ENCODE results near the gene MACROD2.

The MACROD2 gene

DNA sequence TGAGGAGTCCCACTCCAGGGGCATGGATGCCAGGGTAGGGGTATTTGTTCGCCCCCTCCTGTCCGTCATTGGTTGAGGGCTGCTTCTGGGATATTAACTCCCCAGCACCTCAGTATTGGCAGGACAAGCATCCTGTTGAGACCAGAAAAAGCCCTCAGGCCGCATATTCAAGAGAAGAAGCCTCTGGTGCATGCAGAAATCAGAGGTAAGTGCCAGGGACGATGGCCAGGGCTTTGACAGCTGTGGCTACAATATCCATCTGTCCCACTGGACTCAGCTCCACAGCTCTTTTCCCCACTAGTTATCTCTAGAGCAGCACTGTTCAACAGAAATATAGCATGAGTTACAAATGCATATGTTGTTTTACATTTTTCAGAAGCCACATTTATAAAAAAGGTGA is 1926.6 kb downstream of the MACROD2 start:
- TF ChIP-seq, protein P1, sequence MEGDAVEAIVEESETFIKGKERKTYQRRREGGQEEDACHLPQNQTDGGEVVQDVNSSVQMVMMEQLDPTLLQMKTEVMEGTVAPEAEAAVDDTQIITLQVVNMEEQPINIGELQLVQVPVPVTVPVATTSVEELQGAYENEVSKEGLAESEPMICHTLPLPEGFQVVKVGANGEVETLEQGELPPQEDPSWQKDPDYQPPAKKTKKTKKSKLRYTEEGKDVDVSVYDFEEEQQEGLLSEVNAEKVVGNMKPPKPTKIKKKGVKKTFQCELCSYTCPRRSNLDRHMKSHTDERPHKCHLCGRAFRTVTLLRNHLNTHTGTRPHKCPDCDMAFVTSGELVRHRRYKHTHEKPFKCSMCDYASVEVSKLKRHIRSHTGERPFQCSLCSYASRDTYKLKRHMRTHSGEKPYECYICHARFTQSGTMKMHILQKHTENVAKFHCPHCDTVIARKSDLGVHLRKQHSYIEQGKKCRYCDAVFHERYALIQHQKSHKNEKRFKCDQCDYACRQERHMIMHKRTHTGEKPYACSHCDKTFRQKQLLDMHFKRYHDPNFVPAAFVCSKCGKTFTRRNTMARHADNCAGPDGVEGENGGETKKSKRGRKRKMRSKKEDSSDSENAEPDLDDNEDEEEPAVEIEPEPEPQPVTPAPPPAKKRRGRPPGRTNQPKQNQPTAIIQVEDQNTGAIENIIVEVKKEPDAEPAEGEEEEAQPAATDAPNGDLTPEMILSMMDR (IDR thresholded peaks at IDR 0.05; ENCODE audit: insufficient read depth, missing control alignments): no peak
- DNase-seq (ENCODE audit: insufficient read length, low spot score) (no peak), FAIRE-seq (no peak)

DNA sequence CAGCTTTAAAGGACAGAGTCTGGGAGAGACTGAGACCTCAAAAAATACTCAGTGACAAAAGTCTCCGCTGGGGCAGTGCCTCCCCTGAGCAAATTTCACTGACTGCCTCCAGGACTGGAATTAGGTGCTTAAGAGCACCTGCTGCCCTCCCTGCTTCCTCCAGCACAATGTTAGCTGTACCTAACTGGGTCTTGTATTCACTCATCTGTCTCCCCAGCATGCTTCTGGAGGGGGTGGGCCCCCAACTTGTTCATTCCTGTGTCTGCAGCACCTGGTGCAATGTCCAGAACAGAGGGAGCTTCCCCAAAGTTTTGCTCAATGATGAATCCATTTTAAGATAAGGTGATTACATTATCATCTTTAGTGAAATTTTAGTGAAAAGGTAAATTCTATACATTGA is 1927.2 kb downstream of the MACROD2 start:
- TF ChIP-seq, protein P1 (IDR thresholded peaks at IDR 0.05; ENCODE audit: insufficient read depth, missing control alignments): no peak
- DNase-seq (ENCODE audit: insufficient read length, low spot score) (no peak), FAIRE-seq (no peak)

DNA sequence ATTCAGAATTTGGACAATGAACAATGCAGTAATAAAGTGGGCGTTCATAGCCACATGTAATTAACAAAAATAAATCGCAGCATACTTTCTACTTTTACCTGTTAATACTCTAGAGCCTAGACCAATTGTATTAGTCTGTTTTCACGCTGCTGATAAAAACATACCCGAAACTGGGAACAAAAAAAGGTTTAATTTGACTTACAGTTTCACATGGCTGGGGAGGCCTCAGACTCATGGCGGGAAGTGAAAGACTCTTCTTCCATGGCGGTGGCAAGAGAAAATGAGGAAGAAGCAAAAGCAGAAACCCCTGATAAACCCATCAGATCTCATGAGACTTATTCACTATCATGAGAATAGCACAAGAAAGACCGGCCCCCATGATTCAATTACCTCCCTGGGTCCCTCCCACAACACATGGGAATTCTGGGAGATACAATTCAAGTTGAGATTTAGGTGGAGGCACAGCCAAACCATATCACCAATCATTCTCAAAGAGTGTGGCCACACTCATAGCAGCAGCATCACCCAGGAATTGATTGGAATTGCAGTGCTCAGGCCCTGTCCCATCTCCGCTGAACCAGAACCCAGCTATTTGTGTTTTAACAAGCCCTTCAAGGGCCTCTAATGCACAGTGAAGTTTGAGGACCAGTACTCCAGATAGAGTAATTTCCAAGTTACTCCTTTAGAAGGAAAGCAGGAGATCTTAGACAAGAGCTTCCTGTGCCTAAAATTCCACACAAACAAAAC is 1927.9 kb downstream of the MACROD2 start:
- no peak for DNase-seq (ENCODE audit: insufficient read length, low spot score)
- TF ChIP-seq, protein P1 (IDR thresholded peaks at IDR 0.05; ENCODE audit: insufficient read depth, missing control alignments): no peak
- no peak for FAIRE-seq

DNA sequence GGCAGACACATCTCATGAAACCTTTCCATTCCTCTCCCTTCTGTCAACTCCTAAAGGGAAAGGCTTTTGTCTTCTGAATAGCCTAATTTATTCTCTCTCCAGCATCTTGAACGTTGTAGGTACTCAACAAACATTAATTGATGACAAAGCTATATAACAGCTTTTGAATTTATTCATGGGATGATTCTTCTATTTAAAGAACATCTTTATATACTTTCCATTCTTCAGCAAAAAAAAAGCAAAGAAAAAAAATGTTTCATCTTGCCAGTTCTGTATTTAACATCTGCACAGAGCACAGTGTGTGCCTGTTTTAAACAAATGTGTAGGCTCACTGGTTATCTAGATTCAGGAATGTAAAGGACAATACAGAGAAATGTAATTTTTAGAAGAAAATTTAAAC is 1929.2 kb downstream of the MACROD2 start:
- FAIRE-seq: no peak
- TF ChIP-seq, protein P1 (IDR thresholded peaks at IDR 0.05; ENCODE audit: insufficient read depth, missing control alignments): no peak
- DNase-seq (ENCODE audit: insufficient read length, low spot score): no peak

DNA sequence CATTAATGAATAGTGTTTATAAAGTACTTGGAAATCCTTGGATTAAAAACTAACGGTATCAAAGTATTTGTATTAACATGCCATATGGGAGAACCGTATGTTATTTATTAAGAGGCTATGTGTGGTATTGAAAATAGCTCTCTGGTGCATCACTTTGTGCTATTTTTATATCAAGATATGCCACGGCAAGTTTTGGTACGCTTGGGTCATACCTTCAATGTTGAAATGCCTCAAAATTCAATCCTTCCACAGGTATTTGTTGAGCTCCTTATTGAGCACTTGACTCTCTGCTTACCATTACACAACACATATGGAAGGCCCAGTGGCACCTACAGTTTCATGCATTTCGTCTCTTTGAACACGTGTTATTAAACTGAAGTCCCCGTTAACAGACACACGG is 1930.1 kb downstream of the MACROD2 start:
- FAIRE-seq (no peak), DNase-seq (ENCODE audit: insufficient read length, low spot score) (no peak)
- TF ChIP-seq, protein P1 (IDR thresholded peaks at IDR 0.05; ENCODE audit: insufficient read depth, missing control alignments): no peak

DNA sequence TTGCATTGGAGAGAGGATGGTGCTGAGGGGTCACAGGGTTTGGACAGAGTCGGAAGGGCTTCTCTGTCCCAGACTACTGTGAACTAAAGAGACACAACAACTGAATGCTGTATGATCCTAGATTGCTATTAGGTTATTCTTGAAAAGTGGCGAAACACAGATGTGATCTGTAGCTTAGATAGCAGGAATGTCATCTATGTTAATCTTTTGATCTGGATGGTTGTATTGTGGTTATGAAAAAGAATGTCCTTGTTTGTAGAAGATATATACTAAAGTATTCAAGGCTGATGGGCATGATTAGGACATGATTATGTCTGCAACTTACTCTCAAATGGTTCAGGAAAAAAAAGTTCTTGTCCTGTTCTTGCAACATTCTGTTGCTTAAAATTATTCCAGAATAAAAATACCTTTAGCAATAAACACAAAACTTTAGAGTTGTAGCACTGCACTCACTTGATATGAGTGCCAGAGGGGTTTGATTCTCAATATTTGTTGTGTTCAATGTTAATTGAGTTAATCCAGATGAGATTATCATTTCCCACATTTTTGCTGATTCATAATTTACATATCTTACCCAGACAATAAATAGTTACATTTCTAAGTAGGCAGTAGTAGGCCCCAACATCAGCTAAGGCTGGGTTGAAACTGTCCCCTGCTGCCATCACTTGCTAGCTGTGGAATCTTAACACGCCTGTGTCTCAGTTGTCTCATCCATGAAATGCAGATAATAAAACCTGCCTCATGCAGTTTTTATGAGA is 1932.8 kb downstream of the MACROD2 start:
- TF ChIP-seq, protein P1 (IDR thresholded peaks at IDR 0.05; ENCODE audit: insufficient read depth, missing control alignments): no peak
- DNase-seq (ENCODE audit: insufficient read length, low spot score) (no peak), FAIRE-seq (no peak)

DNA sequence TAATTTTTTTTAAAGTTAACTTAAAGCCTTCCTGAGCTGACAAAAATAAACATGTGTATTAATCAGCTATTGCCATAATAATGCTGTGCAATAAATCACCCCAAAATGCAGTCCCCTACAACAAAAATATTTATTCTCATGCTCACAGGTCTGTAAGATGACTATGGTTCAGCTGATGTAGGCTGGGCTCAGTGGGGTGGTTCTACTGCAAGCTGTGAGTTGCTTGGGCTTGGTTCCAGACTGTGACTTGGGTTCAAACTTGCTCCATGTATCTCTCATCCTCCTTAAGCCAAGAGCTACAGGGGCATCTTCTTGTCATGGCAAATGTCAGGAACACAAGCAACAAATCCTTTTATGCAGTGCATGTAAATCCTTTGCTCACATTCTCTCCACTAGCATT is 1933.6 kb downstream of the MACROD2 start:
- TF ChIP-seq, protein P1 (IDR thresholded peaks at IDR 0.05; ENCODE audit: insufficient read depth, missing control alignments): no peak
- DNase-seq (ENCODE audit: insufficient read length, low spot score) (no peak), FAIRE-seq (no peak)

Data from D721Med (cell line).